IPS DF 4.7 (cell line): ENCODE measurements around the gene TMBIM4.
"Not testable (repeated sequence)": the region's sequence is repeated elsewhere in the genome, so short reads cannot be mapped to it uniquely, and the experiment has no call there.

Source experiments
- DNase-seq: peaks from one replicate; pipeline ENCODE4 v3.0.0-alpha.2; 2013; ENCODE audit warnings: low spot score; ENCODE audit errors: extremely low read depth

TMBIM4 gene

GRCh38 chr12:66187036-66187435 is 17.2 kb upstream of the TMBIM4 start:
- no peak for DNase-seq

- not testable (repeated sequence) for DNase-seq
Measured at GRCh38 chr12:66184822-66185221, 15.0 kb upstream of the TMBIM4 start.

GRCh38 chr12:66182956-66183355 is 13.2 kb upstream of the TMBIM4 start:
- DNase-seq = no peak

- DNase-seq = no peak
Measured at GRCh38 chr12:66176105-66176900, 6.5 kb upstream of the TMBIM4 start.

GRCh38 chr12:66174391-66175325 is 4.9 kb upstream of the TMBIM4 start:
- DNase-seq = not testable (repeated sequence)

- no peak for DNase-seq
Measured at GRCh38 chr12:66170606-66171005, 810 bp upstream of the TMBIM4 start.

GRCh38 chr12:66168410-66168809 is 1.4 kb downstream of the TMBIM4 start:
- no peak for DNase-seq

- no peak for DNase-seq
Measured at GRCh38 chr12:66166561-66166960, 3.2 kb downstream of the TMBIM4 start.

- DNase-seq = no peak
Measured at GRCh38 chr12:66165141-66165540, 4.7 kb downstream of the TMBIM4 start.

GRCh38 chr12:66164349-66164821 is 5.4 kb downstream of the TMBIM4 start:
- DNase-seq = no peak

GRCh38 chr12:66163289-66163688 is 6.5 kb downstream of the TMBIM4 start:
- no peak for DNase-seq

GRCh38 chr12:66162701-66163100 is 7.1 kb downstream of the TMBIM4 start:
- DNase-seq = no peak

- no peak for DNase-seq
Measured at GRCh38 chr12:66160704-66161103, 9.1 kb downstream of the TMBIM4 start.

GRCh38 chr12:66159123-66159522 is 10.7 kb downstream of the TMBIM4 start:
- no peak for DNase-seq

- no peak for DNase-seq
Measured at GRCh38 chr12:66156654-66157053, 13.1 kb downstream of the TMBIM4 start.

GRCh38 chr12:66154776-66155175 is 15.0 kb downstream of the TMBIM4 start:
- no peak for DNase-seq

GRCh38 chr12:66152732-66153131 is 17.1 kb downstream of the TMBIM4 start:
- no peak for DNase-seq

- no peak for DNase-seq
Measured at GRCh38 chr12:66149702-66150398, 19.9 kb downstream of the TMBIM4 start.

- DNase-seq = no peak
Measured at GRCh38 chr12:66144791-66145754, 24.7 kb downstream of the TMBIM4 start.

GRCh38 chr12:66143868-66144267 is 25.9 kb downstream of the TMBIM4 start:
- DNase-seq = no peak
